PC-3 (cell line): ENCODE data around the gene STX8. TPM values are rescaled to one million over a fixed set of nuclear protein-coding genes. Genes with fewer than 3 reads are reported as not detected.

ENCODE experiments used
- ATAC-seq: fragments of 200-7000 bp; cut with Tn5 transposase; 2 replicates; pipeline ENCODE4 v1.9.1; 2020; ENCODE audit warnings: mild to moderate bottlenecking, moderate library complexity
- BruUV-seq: library from RNA; stranded (reverse); fragments of 400-500 nt; replicated peaks from 2 replicates; lab custom pipeline; 2021; lab: Mats Ljungman, UMichigan
- CTCF ChIA-PET: fragments of 300-600 bp; sonication (Branson Sonifier 250); formaldehyde crosslinking; loops from one replicate; lab custom pipeline; 2022; ENCODE audit warnings: antibody characterized with exemption; lab: Charles Lee
- POLR2A ChIA-PET: fragments of 300-600 bp; sonication (Branson Sonifier 250); formaldehyde crosslinking; loops from one replicate; lab custom pipeline; 2022; ENCODE audit warnings: antibody characterized with exemption; ENCODE audit not compliant: unreplicated experiment; lab: Charles Lee
- DNase-seq: peaks from one replicate; pipeline ENCODE4 v3.0.0-alpha.2; 2015
- H2AFZ ChIP-seq: fragments of 300-600 bp; sonication (generic); 2 replicates; pipeline ENCODE4 v1.6.0; 2016; ENCODE audit warnings: antibody characterized with exemption, low read length
- H3F3A ChIP-seq: fragments of 300-600 bp; sonication (generic); one replicate; pipeline ENCODE4 v1.6.0; 2017; ENCODE audit warnings: antibody characterized with exemption, low read length, control low read depth, mild to moderate bottlenecking; ENCODE audit not compliant: unreplicated experiment
- H3K27ac ChIP-seq: fragments of 300-600 bp; sonication (generic); 2 replicates; pipeline ENCODE4 v1.5.1; 2016; ENCODE audit warnings: mild to moderate bottlenecking, low read length
- H3K27me3 ChIP-seq: fragments of 300-600 bp; sonication (generic); 2 replicates; pipeline ENCODE4 v1.6.1; 2016; ENCODE audit warnings: low read length, mixed read lengths
- H3K36me3 ChIP-seq: fragments of 300-600 bp; sonication (generic); 2 replicates; pipeline ENCODE4 v1.6.1; 2016; ENCODE audit warnings: low read depth, mixed run types, low read length, mixed read lengths
- H3K4me1 ChIP-seq: fragments of 300-600 bp; sonication (generic); 2 replicates; pipeline ENCODE4 v1.5.1; 2016; ENCODE audit warnings: low read length; ENCODE audit not compliant: insufficient read depth
- H3K4me2 ChIP-seq: fragments of 300-600 bp; sonication (generic); 2 replicates; pipeline ENCODE4 v1.6.0; 2016; ENCODE audit warnings: low read length
- H3K4me3 ChIP-seq: fragments of 300-600 bp; sonication (generic); 2 replicates; pipeline ENCODE4 v1.5.1; 2016; ENCODE audit warnings: mild to moderate bottlenecking, low read length, mixed read lengths
- H3K79me2 ChIP-seq: fragments of 300-600 bp; sonication (generic); 2 replicates; pipeline ENCODE4 v1.6.1; 2017; ENCODE audit warnings: low read length, mixed read lengths
- H3K9ac ChIP-seq: fragments of 300-600 bp; sonication (generic); 2 replicates; pipeline ENCODE4 v1.6.0; 2016; ENCODE audit warnings: mild to moderate bottlenecking, low read length
- H3K9me2 ChIP-seq: fragments of 300-600 bp; sonication (generic); replicated peaks from 2 replicates; pipeline ENCODE4 v1.6.1; 2016; ENCODE audit warnings: mixed run types, low read length, mixed read lengths
- H3K9me3 ChIP-seq: fragments of 300-600 bp; sonication (generic); 2 replicates; pipeline ENCODE4 v1.6.1; 2016; ENCODE audit warnings: low read length, mixed read lengths
- H4K20me1 ChIP-seq: fragments of 300-600 bp; sonication (generic); 2 replicates; pipeline ENCODE4 v1.6.1; 2016; ENCODE audit warnings: low read length, mixed read lengths
- CTCF ChIP-seq: fragments of 300-600 bp; sonication (generic); conservative IDR thresholded peaks from 2 replicates; pipeline ENCODE4 v1.5.1; 2017; ENCODE audit warnings: antibody characterized with exemption, low read depth, mild to moderate bottlenecking, low read length
- EZH2 ChIP-seq: fragments of 300-600 bp; sonication (generic); IDR thresholded peaks from one replicate; pipeline ENCODE4 v1.6.1; 2017; ENCODE audit warnings: antibody characterized with exemption, mild to moderate bottlenecking, low read length; ENCODE audit not compliant: unreplicated experiment
- EZH2phosphoT487 ChIP-seq: fragments of 300-600 bp; sonication (generic); IDR thresholded peaks from 2 replicates; pipeline ENCODE4 v1.6.1; 2018; ENCODE audit warnings: mild to moderate bottlenecking, antibody characterized with exemption, low read length, borderline replicate concordance
- intact Hi-C: fragments of 100-400 bp; cut with micrococcal nuclease; formaldehyde crosslinking; loops from 2 replicates; pipeline ENCODE4 v1.9.0; 2023
- total RNA-seq: library from RNA; depleted of rRNA; stranded (reverse); fragments of >200 nt; gene quantifications from 2 replicates; pipeline ENCODE4 v1.2.3, GENCODE V29; 2014

The STX8 gene
- total RNA-seq, 1 experiment from 2014 or later, result 57.4 TPM

- Histone ChIP-seq H3K27me3 (no peaks in the 10 kb centered on the region), H3K79me2 (no peaks in the 10 kb centered on the region), H3F3A (no peaks in the 10 kb centered on the region), H3K36me3 (no peaks in the 10 kb centered on the region), H3K27ac (no peak overlapping the region), H3K4me2 (no peak overlapping the region), H4K20me1 (no peaks in the 10 kb centered on the region), H2AFZ (no peak overlapping the region), H3K9me2 (no peaks in the 10 kb centered on the region), H3K4me1 (no peaks in the 10 kb centered on the region), H3K4me3 (no peak overlapping the region), H3K9me3 (no peaks in the 10 kb centered on the region), H3K9ac (no peak overlapping the region)
- POLR2A ChIA-PET, result no interaction called here
- CTCF ChIA-PET, result no interaction called here
- no TSS peak for BruUV-seq
- DNase-seq (no peak), ATAC-seq (no peak)
- TF ChIP-seq EZH2phosphoT487 (no peak), CTCF (no peak), EZH2 (no peak)
- intact Hi-C loops, result no loop called here
Measured at GRCh38 chr17:9274973-9275372, 300.6 kb downstream of the STX8 start.

- BruUV-seq, result no TSS peak
- no peak for ATAC-seq
- intact Hi-C loops, result no loop called here
Measured at GRCh38 chr17:9273428-9274391, 301.9 kb downstream of the STX8 start.

More at GRCh38 chr17:9273428-9274391, 301.9 kb downstream of the STX8 start:
- no peak overlapping the region for H3K9ac ChIP-seq
- H3K9me3 ChIP-seq, result no peaks in the 10 kb centered on the region
- H3F3A ChIP-seq, result no peaks in the 10 kb centered on the region
- H3K27ac ChIP-seq, result no peak overlapping the region
- H3K79me2 ChIP-seq, result no peaks in the 10 kb centered on the region
- TF ChIP-seq EZH2phosphoT487, result no peak
- TF ChIP-seq CTCF, result no peak
- no peak for TF ChIP-seq EZH2
- H3K4me1 ChIP-seq, result no peaks in the 10 kb centered on the region
- no peaks in the 10 kb centered on the region for H3K27me3 ChIP-seq
- DNase-seq, result no peak
- H3K4me2 ChIP-seq, result no peak overlapping the region
- H2AFZ ChIP-seq, result no peak overlapping the region
- no peaks in the 10 kb centered on the region for H4K20me1 ChIP-seq
- POLR2A ChIA-PET, result no interaction called here
- H3K9me2 ChIP-seq, result no peaks in the 10 kb centered on the region
- no peak overlapping the region for H3K4me3 ChIP-seq
- CTCF ChIA-PET, result no interaction called here
- no peaks in the 10 kb centered on the region for H3K36me3 ChIP-seq
